NT2/D1 (cell line): ENCODE results near the gene PLEKHA7.
"Not testable (repeated sequence)": the region's sequence is repeated elsewhere in the genome, so short reads cannot be mapped to it uniquely, and the experiment has no call there.

Experiments
- DNase-seq: peaks from one replicate; pipeline ENCODE4 v3.0.0-alpha.2; 2011; ENCODE audit warnings: low read depth, low spot score
- H3K27me3 ChIP-seq: 2 replicates; pipeline ENCODE4 v1.6.0; 2011; ENCODE audit warnings: mild to moderate bottlenecking; ENCODE audit not compliant: insufficient read length, insufficient read depth
- H3K36me3 ChIP-seq: 2 replicates; pipeline ENCODE4 v1.6.1; 2011; ENCODE audit warnings: mild to moderate bottlenecking, low read length, mixed read lengths; ENCODE audit not compliant: insufficient read depth, insufficient read length
- H3K4me1 ChIP-seq: 2 replicates; pipeline ENCODE4 v1.5.1; 2011; ENCODE audit not compliant: insufficient read depth, insufficient read length
- H3K4me3 ChIP-seq: 2 replicates; pipeline ENCODE4 v1.5.1; 2011; ENCODE audit warnings: low read depth; ENCODE audit not compliant: insufficient read length
- H3K9ac ChIP-seq: 2 replicates; pipeline ENCODE4 v1.6.0; 2011; ENCODE audit warnings: low read depth; ENCODE audit not compliant: insufficient read length
- H3K9me3 ChIP-seq: 2 replicates; pipeline ENCODE4 v1.5.1; 2011; ENCODE audit warnings: mild to moderate bottlenecking, low read length; ENCODE audit not compliant: insufficient read depth
- SUZ12 ChIP-seq: IDR thresholded peaks from 2 replicates; pipeline ENCODE4 v1.6.1; 2011; ENCODE audit not compliant: insufficient read length, insufficient read depth; ENCODE audit errors: extremely low read depth
- YY1 ChIP-seq: IDR thresholded peaks from 2 replicates; pipeline ENCODE4 v1.6.1; 2011; ENCODE audit not compliant: insufficient read length, insufficient read depth
- ZNF274 ChIP-seq: IDR thresholded peaks from 2 replicates; pipeline ENCODE4 v1.6.1; 2011; ENCODE audit warnings: mild to moderate bottlenecking, low read depth, low read length

The PLEKHA7 gene

GRCh38 chr11:16917941-16918340 lies 96.3 kb downstream of the PLEKHA7 start:
- no peak overlapping the region for H3K4me3 ChIP-seq
- H3K36me3 ChIP-seq: no peaks in the 10 kb centered on the region
- TF ChIP-seq YY1 (no peak), ZNF274 (no peak), SUZ12 (no peak)
- H3K27me3 ChIP-seq: peaks cover 26% of the 10 kb centered on the region
- peaks cover 4% of the 10 kb centered on the region for H3K4me1 ChIP-seq
- H3K9me3 ChIP-seq: no peaks in the 10 kb centered on the region
- no peak overlapping the region for H3K9ac ChIP-seq
- DNase-seq: no peak

- H3K9ac ChIP-seq: no peak overlapping the region
- DNase-seq: no peak
- H3K4me1 ChIP-seq: peaks cover 4% of the 10 kb centered on the region
- H3K9me3 ChIP-seq: no peaks in the 10 kb centered on the region
- peaks cover 6% of the 10 kb centered on the region for H3K27me3 ChIP-seq
- no peaks in the 10 kb centered on the region for H3K36me3 ChIP-seq
- TF ChIP-seq ZNF274 (no peak), YY1 (no peak), SUZ12 (no peak)
- H3K4me3 ChIP-seq: no peak overlapping the region
Observed at GRCh38 chr11:16912692-16913111, 101.5 kb downstream of the PLEKHA7 start.

- Histone ChIP-seq H3K27me3 (peaks cover 3% of the 10 kb centered on the region), H3K9me3 (no peaks in the 10 kb centered on the region), H3K36me3 (no peaks in the 10 kb centered on the region), H3K9ac (no peak overlapping the region), H3K4me3 (no peak overlapping the region), H3K4me1 (peaks cover 4% of the 10 kb centered on the region)
- TF ChIP-seq YY1 (no peak), SUZ12 (no peak), ZNF274 (no peak)
- no peak for DNase-seq
Observed at GRCh38 chr11:16911658-16912057, 102.6 kb downstream of the PLEKHA7 start.

GRCh38 chr11:16911186-16911585 lies 103.0 kb downstream of the PLEKHA7 start:
- H3K36me3 ChIP-seq: no peaks in the 10 kb centered on the region
- no peak overlapping the region for H3K9ac ChIP-seq
- H3K4me1 ChIP-seq: peaks cover 4% of the 10 kb centered on the region
- no peak overlapping the region for H3K4me3 ChIP-seq
- no peaks in the 10 kb centered on the region for H3K9me3 ChIP-seq
- H3K27me3 ChIP-seq: peaks cover 3% of the 10 kb centered on the region
- no peak for DNase-seq
- no peak for TF ChIP-seq ZNF274
- TF ChIP-seq SUZ12: no peak
- no peak for TF ChIP-seq YY1

GRCh38 chr11:16909359-16910035 lies 104.7 kb downstream of the PLEKHA7 start:
- Histone ChIP-seq H3K36me3 (no peaks in the 10 kb centered on the region), H3K9ac (no peak overlapping the region), H3K4me3 (no peak overlapping the region), H3K27me3 (peaks cover 3% of the 10 kb centered on the region), H3K4me1 (peaks cover 4% of the 10 kb centered on the region), H3K9me3 (no peaks in the 10 kb centered on the region; the same call in 1 of the 2 replicates)
- no peak for TF ChIP-seq ZNF274
- TF ChIP-seq SUZ12: no peak
- TF ChIP-seq YY1: no peak
- no peak for DNase-seq

- DNase-seq: no peak
- Histone ChIP-seq H3K36me3 (no peaks in the 10 kb centered on the region), H3K9ac (no peak overlapping the region), H3K9me3 (no peaks in the 10 kb centered on the region; the same call in 1 of the 2 replicates), H3K27me3 (peaks cover 33% of the 10 kb centered on the region), H3K4me1 (no peaks in the 10 kb centered on the region), H3K4me3 (no peak overlapping the region)
- TF ChIP-seq SUZ12: no peak
- no peak for TF ChIP-seq YY1
- no peak for TF ChIP-seq ZNF274
Observed at GRCh38 chr11:16905375-16905774, 108.8 kb downstream of the PLEKHA7 start.

- DNase-seq, H3K9me3 ChIP-seq, H3K4me1 ChIP-seq, H3K9ac ChIP-seq, H3K4me3 ChIP-seq, H3K36me3 ChIP-seq: not testable (repeated sequence)
- peaks cover 40% of the 10 kb centered on the region for H3K27me3 ChIP-seq
Observed at GRCh38 chr11:16904761-16905160, 109.5 kb downstream of the PLEKHA7 start.
